ENCODE results near the gene ADCY5. TPM values are rescaled to one million over a fixed set of nuclear protein-coding genes. Genes with fewer than 3 reads are reported as not detected.

ADCY5 gene
- polyA plus RNA-seq, 3 donors = not detected

DNA sequence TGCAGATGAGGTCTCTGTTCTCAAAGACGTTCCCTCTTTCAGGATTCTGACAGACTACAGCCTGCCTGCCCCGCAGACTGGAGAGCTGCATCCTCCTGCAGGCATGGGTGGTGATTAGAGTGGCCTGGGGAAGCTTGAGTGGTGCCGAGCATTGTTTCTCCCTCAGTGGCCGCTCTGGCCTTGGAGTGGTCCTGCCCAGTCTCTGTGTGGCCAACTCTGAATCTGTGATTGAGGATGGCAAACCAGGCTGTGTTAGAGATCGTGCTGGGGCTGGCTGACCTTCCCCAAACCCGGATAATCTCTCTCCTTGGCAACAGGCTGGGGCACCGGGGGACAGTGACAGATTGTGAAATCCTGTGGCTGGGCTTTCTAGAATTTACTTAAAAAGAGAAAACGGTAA, 11.0 kb upstream of the ADCY5 start:
- no peak overlapping the region for H3K27ac Mint-ChIP-seq
- H3K36me3 Mint-ChIP-seq = no peaks in the 10 kb centered on the region

DNA sequence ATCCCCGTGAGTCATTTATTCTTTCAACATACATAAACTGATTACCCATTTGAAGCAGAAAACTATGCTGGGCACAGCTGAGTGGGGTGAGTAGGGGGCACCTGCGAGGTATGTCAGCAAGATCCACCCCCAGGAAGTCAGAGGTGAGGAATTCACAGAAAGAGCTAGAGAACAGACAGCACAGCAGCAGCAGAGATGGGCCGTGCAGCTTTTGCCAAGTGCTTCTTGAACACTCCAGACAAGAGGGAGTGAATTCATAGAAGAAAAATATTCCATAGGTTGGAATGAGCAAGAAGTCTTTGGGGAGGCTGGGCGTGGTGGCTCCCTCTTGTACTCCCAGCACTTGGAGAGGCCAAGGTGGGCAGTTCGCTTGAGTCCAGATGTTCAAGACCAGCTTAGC, 9.4 kb upstream of the ADCY5 start:
- TF ChIP-seq, protein P1, sequence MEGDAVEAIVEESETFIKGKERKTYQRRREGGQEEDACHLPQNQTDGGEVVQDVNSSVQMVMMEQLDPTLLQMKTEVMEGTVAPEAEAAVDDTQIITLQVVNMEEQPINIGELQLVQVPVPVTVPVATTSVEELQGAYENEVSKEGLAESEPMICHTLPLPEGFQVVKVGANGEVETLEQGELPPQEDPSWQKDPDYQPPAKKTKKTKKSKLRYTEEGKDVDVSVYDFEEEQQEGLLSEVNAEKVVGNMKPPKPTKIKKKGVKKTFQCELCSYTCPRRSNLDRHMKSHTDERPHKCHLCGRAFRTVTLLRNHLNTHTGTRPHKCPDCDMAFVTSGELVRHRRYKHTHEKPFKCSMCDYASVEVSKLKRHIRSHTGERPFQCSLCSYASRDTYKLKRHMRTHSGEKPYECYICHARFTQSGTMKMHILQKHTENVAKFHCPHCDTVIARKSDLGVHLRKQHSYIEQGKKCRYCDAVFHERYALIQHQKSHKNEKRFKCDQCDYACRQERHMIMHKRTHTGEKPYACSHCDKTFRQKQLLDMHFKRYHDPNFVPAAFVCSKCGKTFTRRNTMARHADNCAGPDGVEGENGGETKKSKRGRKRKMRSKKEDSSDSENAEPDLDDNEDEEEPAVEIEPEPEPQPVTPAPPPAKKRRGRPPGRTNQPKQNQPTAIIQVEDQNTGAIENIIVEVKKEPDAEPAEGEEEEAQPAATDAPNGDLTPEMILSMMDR (IDR thresholded peaks at IDR 0.05) = no peak
- Mint-ChIP-seq H3K4me1 (peaks cover 15% of the 10 kb centered on the region), H3K36me3 (no peaks in the 10 kb centered on the region), H3K27ac (no peak overlapping the region), H3K27me3 (ENCODE audit: low read depth in 3 of 3) (peaks cover 13 to 30% (median 27%) of the 10 kb centered on the region in 3 donors), H3K4me3 (no peak overlapping the region), H3K9me3 (no peaks in the 10 kb centered on the region)
- no peak overlapping the region for H2AFZ ChIP-seq (ENCODE audit: insufficient read depth, low read depth, low read length, poor library complexity, severe bottlenecking)
- no peak overlapping the region for H3K4me2 ChIP-seq (replicated peaks; ENCODE audit: extremely low read depth, low read length, poor library complexity, severe bottlenecking)
- H3K79me2 ChIP-seq (ENCODE audit: insufficient read depth, low read length) = no peaks in the 10 kb centered on the region
- peaks cover 3 to 10% of the 10 kb centered on the region in 2 donors for H3K27me3 ChIP-seq (ENCODE audit: control insufficient read depth in 2 of 2, insufficient read depth in 2 of 2, low read length in 2 of 2)
- peaks cover 0 to 8% of the 10 kb centered on the region in 2 donors for H3K4me1 ChIP-seq (ENCODE audit: control insufficient read depth in 1 of 2, insufficient read depth in 2 of 2, low read length in 2 of 2)
- no peaks in the 10 kb centered on the region for H3K9me3 ChIP-seq (replicated peaks in 1 of 2; ENCODE audit: control insufficient read depth in 1 of 2, insufficient read depth in 1 of 2, low read length in 2 of 2)
- no peak overlapping the region for H3K4me3 ChIP-seq (replicated peaks in 1 of 3; ENCODE audit: low read depth in 2 of 3, low read length in 3 of 3)
- no peaks in the 10 kb centered on the region for H3K36me3 ChIP-seq (replicated peaks in 1 of 2; ENCODE audit: control insufficient read depth in 1 of 2, insufficient read depth in 2 of 2, low read length in 2 of 2)
- no peak for DNase-seq
- intact Hi-C loops (cut with micrococcal nuclease) = no loop called here
- no peak overlapping the region for H3K9ac ChIP-seq (ENCODE audit: insufficient read depth, low read length, poor library complexity, severe bottlenecking)
- WGBS (ENCODE audit: insufficient coverage) = 100% methylated on average over 1 of the region's 5 CpGs
- no peak overlapping the region for H3K27ac ChIP-seq (ENCODE audit: low read depth in 1 of 2, low read length in 2 of 2)
- no peaks in the 10 kb centered on the region for H4K20me1 ChIP-seq (ENCODE audit: insufficient read depth, low read length)

More for the DNA sequence above, 11.0 kb upstream of the ADCY5 start:
- H3K4me2 ChIP-seq (replicated peaks; ENCODE audit: extremely low read depth, low read length, poor library complexity, severe bottlenecking) = no peak overlapping the region
- no peak overlapping the region for H3K4me3 ChIP-seq (replicated peaks in 1 of 3; ENCODE audit: low read depth in 2 of 3, low read length in 3 of 3)
- DNase-seq = no peak
- no peaks in the 10 kb centered on the region for H4K20me1 ChIP-seq (ENCODE audit: insufficient read depth, low read length)
- peaks cover 0 to 2% of the 10 kb centered on the region in 2 donors for H3K27me3 ChIP-seq (ENCODE audit: control insufficient read depth in 2 of 2, insufficient read depth in 2 of 2, low read length in 2 of 2)
- no peaks in the 10 kb centered on the region for H3K79me2 ChIP-seq (ENCODE audit: insufficient read depth, low read length)
- peak overlapping the region; percentile 30 for H2AFZ ChIP-seq (ENCODE audit: insufficient read depth, low read depth, low read length, poor library complexity, severe bottlenecking)
- Mint-ChIP-seq H3K4me1 (peaks cover 15% of the 10 kb centered on the region), H3K9me3 (no peaks in the 10 kb centered on the region), H3K4me3 (no peak overlapping the region), H3K27me3 (ENCODE audit: low read depth in 3 of 3) (peaks cover 6 to 20% (median 15%) of the 10 kb centered on the region in 3 donors)
- intact Hi-C loops (cut with micrococcal nuclease) = no loop called here
- peaks cover 0 to 8% of the 10 kb centered on the region in 2 donors for H3K4me1 ChIP-seq (ENCODE audit: control insufficient read depth in 1 of 2, insufficient read depth in 2 of 2, low read length in 2 of 2)
- no peak overlapping the region for H3K9ac ChIP-seq (ENCODE audit: insufficient read depth, low read length, poor library complexity, severe bottlenecking)
- no peaks in the 10 kb centered on the region for H3K36me3 ChIP-seq (replicated peaks in 1 of 2; ENCODE audit: control insufficient read depth in 1 of 2, insufficient read depth in 2 of 2, low read length in 2 of 2)
- H3K27ac ChIP-seq (ENCODE audit: low read depth in 1 of 2, low read length in 2 of 2) = no peak overlapping the region
- H3K9me3 ChIP-seq (replicated peaks in 1 of 2; ENCODE audit: control insufficient read depth in 1 of 2, insufficient read depth in 1 of 2, low read length in 2 of 2) = no peaks in the 10 kb centered on the region
- TF ChIP-seq, protein P1 (IDR thresholded peaks at IDR 0.05) = no peak
- WGBS (ENCODE audit: insufficient coverage) = 33% methylated on average over 3 of the region's 8 CpGs

Measured in CD14-positive monocyte (primary cell).